WTC11 (cell line): ENCODE data around the gene BAIAP3.
"Not testable (repeated sequence)": the region's sequence is repeated elsewhere in the genome, so short reads cannot be mapped to it uniquely, and the experiment has no call there.

Source experiments
- ATF6 ChIP-seq: sonication (generic); formaldehyde crosslinking; IDR thresholded peaks from 2 replicates; pipeline ENCODE4 v1.8.1; 2023; ENCODE audit warnings: mild to moderate bottlenecking, missing genetic modification reagents
- CREB1 ChIP-seq: sonication (generic); formaldehyde crosslinking; IDR thresholded peaks from 2 replicates; pipeline ENCODE4 v1.8.0; 2023; ENCODE audit warnings: mild to moderate bottlenecking, missing genetic modification reagents
- CTCF ChIP-seq: fragments of 200-600 bp; IDR thresholded peaks from 2 replicates; pipeline ENCODE4 v1.8.0; 2022; ENCODE audit warnings: antibody characterized with exemption
- ESRRA ChIP-seq: sonication (generic); formaldehyde crosslinking; IDR thresholded peaks from 2 replicates; pipeline ENCODE4 v1.8.1; 2022; ENCODE audit warnings: mild to moderate bottlenecking, missing genetic modification reagents, borderline replicate concordance
- GABPB1 ChIP-seq: sonication (generic); formaldehyde crosslinking; IDR thresholded peaks from 2 replicates; pipeline ENCODE4 v1.8.1; 2023; ENCODE audit warnings: mild to moderate bottlenecking, missing genetic modification reagents
- IRF1 ChIP-seq: sonication (generic); formaldehyde crosslinking; IDR thresholded peaks from 2 replicates; pipeline ENCODE4 v1.8.0; 2023; ENCODE audit warnings: missing genetic modification reagents
- KAT7 ChIP-seq: sonication (generic); formaldehyde crosslinking; IDR thresholded peaks from 2 replicates; pipeline ENCODE4 v1.8.1; 2023; ENCODE audit warnings: missing genetic modification reagents, mild to moderate bottlenecking, borderline replicate concordance
- TEAD4 ChIP-seq: sonication (generic); formaldehyde crosslinking; IDR thresholded peaks from 2 replicates; pipeline ENCODE4 v1.8.0; 2022; ENCODE audit warnings: mild to moderate bottlenecking, missing genetic modification reagents
- ZMAT4 ChIP-seq: fragments of 250-450 bp; sonication (Bioruptor Pico); IDR thresholded peaks from 2 replicates; pipeline ENCODE4 v1.9.0; 2021; ENCODE audit warnings: mild to moderate bottlenecking
- ZNF121 ChIP-seq: sonication (generic); formaldehyde crosslinking; IDR thresholded peaks from 2 replicates; pipeline ENCODE4 v1.8.0; 2023; ENCODE audit warnings: missing genetic modification reagents
- ZNF512 ChIP-seq: sonication (generic); formaldehyde crosslinking; IDR thresholded peaks from 2 replicates; pipeline ENCODE4 v1.8.1; 2022; ENCODE audit warnings: missing genetic modification reagents, borderline replicate concordance

GRCh38 chr16:1292808-1293207 lies 40.6 kb upstream of the BAIAP3 start:
- TF ChIP-seq CREB1 (CRISPR knock-in tag); CTCF; GABPB1 (CRISPR knock-in tag); ESRRA (CRISPR knock-in tag); IRF1 (CRISPR knock-in tag); KAT7; TEAD4 (CRISPR knock-in tag); ZNF121 (CRISPR knock-in tag); ATF6 (CRISPR knock-in tag); ZMAT4 (CRISPR knock-in tag); ZNF512: not testable (repeated sequence)
